ENCODE results near the gene MMP11. TPM values are rescaled to one million over a fixed set of nuclear protein-coding genes. Genes with fewer than 3 reads are reported as not detected.
A peak's percentile ranks its signal among the peaks of the same experiment; 100 is the strongest.

Gene MMP11
- polyA plus RNA-seq, 1 of the 3 experiments (the other 2 are of a cell fraction), result 64.4 TPM

DNA sequence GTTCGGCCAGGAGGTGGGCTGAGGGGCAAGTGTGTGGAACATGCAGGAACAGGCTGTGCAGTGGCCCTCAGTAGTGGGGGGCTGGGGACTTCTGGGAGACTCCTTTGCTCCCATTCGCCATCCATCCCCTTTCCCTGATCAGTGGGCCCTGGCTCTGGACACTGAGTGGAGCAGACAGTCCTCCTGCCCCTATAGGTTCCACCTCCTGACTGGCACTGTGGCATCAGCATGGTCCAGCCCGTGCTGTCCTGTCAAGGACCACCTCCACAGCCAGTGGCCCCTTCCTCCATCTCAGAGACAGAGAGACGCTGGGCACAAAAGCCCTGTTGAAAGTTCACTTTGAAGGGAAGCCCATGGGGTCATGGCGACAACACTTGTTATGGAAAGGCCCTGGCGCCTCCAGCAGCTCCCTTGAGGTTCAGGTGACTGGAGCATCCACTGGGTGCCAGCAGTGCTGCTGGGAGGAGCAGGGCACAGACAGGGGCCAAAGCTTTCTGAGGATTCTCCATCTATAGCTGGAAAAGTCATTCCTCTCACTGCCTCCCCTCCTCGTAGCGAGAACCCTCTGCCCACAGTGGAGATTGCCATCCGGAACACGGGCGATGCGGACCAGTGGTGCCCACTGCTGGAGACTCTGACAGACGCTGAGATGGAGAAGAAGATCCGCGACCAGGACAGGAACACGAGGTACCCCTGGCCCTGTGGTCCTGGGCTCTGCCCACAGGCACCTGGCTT is 60.5 kb downstream of the MMP11 start:
- Histone ChIP-seq H4K20me1 (ENCODE audit: insufficient read depth) (no peaks in the 10 kb centered on the region; the same call in 1 of the 2 replicates), H3K79me2 (ENCODE audit: insufficient read depth) (peaks cover 21% of the 10 kb centered on the region), H3K4me2 (no peak overlapping the region), H3K9me3 (no peaks in the 10 kb centered on the region), H3K27me3 (ENCODE audit: insufficient read depth) (no peaks in the 10 kb centered on the region), H3K9ac (no peak overlapping the region), H3F3A (replicated peaks; ENCODE audit: insufficient read depth) (peaks cover 17% of the 10 kb centered on the region), H2AFZ (ENCODE audit: low read depth) (no peak overlapping the region), H3K27ac (ENCODE audit: low read depth in 2 of 2, low read length in 1 of 2) (peak overlapping the region in 1 of 2 experiments; percentile 83; a peak in 2 of 4 replicates), H3K4me3 (ENCODE audit: low read depth in 2 of 2, low read length in 1 of 2) (no peak overlapping the region), H3K36me3 (replicated peaks in 1 of 2; ENCODE audit: control insufficient read depth in 1 of 2, insufficient read depth in 2 of 2, low read length in 1 of 2) (peaks cover 5 to 57% of the 10 kb centered on the region in 2 experiments), H3K4me1 (ENCODE audit: control insufficient read depth in 1 of 2, insufficient read depth in 2 of 2, low read depth in 1 of 2, low read length in 1 of 2) (peaks cover 0 to 66% of the 10 kb centered on the region in 2 experiments; a peak in 2 of 4 replicates), H3K9me2 (no peaks in the 10 kb centered on the region)
- DNase-seq, result peak; percentile 16
- ChIA-PET CTCF (interaction anchor here (1.0 to 2.8 kb wide), 5 partner anchors 11 to 62 kb away, joined by 3 to 17 read pairs (median 6); no protein-coding TSS in a partner anchor), POLR2A (interaction anchor here (1.0 kb wide), 1 partner anchor 66 kb away, joined by 3 read pairs; the partner anchor contains the start of gene CHCHD10)
- WGBS (ENCODE audit: low lambda C conversion rate), result 88% methylated on average over 11 of the region's 16 CpGs
- TF ChIP-seq SMC3 (IDR thresholded peaks at IDR 0.05; ENCODE audit: low read depth, low read length) (no peak), TCF12 (IDR thresholded peaks at IDR 0.05) (no peak), RAD21 (IDR thresholded peaks at IDR 0.05; ENCODE audit: low read length) (0 out of 2 replicates have a peak, but pooled peaks have one; percentile 2), MAX (IDR thresholded peaks at IDR 0.05; ENCODE audit: low read depth) (no peak), TEAD4 (IDR thresholded peaks at IDR 0.05; ENCODE audit: borderline replicate concordance, insufficient read depth) (no peak), FOXJ3 (CRISPR knock-in tag; IDR thresholded peaks at IDR 0.05) (no peak)
- TF ChIP-seq, protein P1, sequence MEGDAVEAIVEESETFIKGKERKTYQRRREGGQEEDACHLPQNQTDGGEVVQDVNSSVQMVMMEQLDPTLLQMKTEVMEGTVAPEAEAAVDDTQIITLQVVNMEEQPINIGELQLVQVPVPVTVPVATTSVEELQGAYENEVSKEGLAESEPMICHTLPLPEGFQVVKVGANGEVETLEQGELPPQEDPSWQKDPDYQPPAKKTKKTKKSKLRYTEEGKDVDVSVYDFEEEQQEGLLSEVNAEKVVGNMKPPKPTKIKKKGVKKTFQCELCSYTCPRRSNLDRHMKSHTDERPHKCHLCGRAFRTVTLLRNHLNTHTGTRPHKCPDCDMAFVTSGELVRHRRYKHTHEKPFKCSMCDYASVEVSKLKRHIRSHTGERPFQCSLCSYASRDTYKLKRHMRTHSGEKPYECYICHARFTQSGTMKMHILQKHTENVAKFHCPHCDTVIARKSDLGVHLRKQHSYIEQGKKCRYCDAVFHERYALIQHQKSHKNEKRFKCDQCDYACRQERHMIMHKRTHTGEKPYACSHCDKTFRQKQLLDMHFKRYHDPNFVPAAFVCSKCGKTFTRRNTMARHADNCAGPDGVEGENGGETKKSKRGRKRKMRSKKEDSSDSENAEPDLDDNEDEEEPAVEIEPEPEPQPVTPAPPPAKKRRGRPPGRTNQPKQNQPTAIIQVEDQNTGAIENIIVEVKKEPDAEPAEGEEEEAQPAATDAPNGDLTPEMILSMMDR (IDR thresholded peaks at IDR 0.05), result no peak

Other genes with a start within 250 kb of the MMP11 start
- gene IGLL1, start 192.6 kb upstream of the MMP11 start, polyA plus RNA-seq (2012; rRNA removed), result not detected in 2 replicates
- 0.21 and 0.41 TPM in 2 replicates for gene DRICH1, start 140.5 kb upstream of the MMP11 start, polyA plus RNA-seq (2012; rRNA removed)
- not detected in 2 replicates for gene RGL4, start 81.8 kb upstream of the MMP11 start, polyA plus RNA-seq (2012; rRNA removed)
- 0.77 and 0.80 TPM in 2 replicates for gene ZNF70, start 21.7 kb upstream of the MMP11 start, polyA plus RNA-seq (2012; rRNA removed)
- 0.54 TPM in 1 of 2 replicates, not detected in the other for gene VPREB3, start 18.4 kb upstream of the MMP11 start, polyA plus RNA-seq (2012; rRNA removed)
- gene C22orf15, start 9.9 kb upstream of the MMP11 start, polyA plus RNA-seq (2012; rRNA removed), result 1.6 and 2.5 TPM in 2 replicates
- gene CHCHD10, start 4.9 kb upstream of the MMP11 start, polyA plus RNA-seq (2012; rRNA removed), result 27.7 and 70.1 TPM in 2 replicates
- 182 and 215 TPM in 2 replicates for gene SMARCB1, start 14.1 kb downstream of the MMP11 start, polyA plus RNA-seq (2012; rRNA removed)
- gene DERL3, start 66.2 kb downstream of the MMP11 start, polyA plus RNA-seq (2012; rRNA removed), result not detected in 2 replicates
- gene SLC2A11, start 85.0 kb downstream of the MMP11 start, polyA plus RNA-seq (2012; rRNA removed), result 21.8 and 27.1 TPM in 2 replicates
- 496 and 565 TPM in 2 replicates for gene MIF, start 121.5 kb downstream of the MMP11 start, polyA plus RNA-seq (2012; rRNA removed)
- 32.2 and 32.8 TPM in 2 replicates for gene GSTT2B, start 188.3 kb downstream of the MMP11 start, polyA plus RNA-seq (2012; rRNA removed)
- 1.6 and 2.0 TPM in 2 replicates for gene DDTL, start 194.0 kb downstream of the MMP11 start, polyA plus RNA-seq (2012; rRNA removed)
- gene DDT, start 201.6 kb downstream of the MMP11 start, polyA plus RNA-seq (2012; rRNA removed), result 181 and 198 TPM in 2 replicates
- gene GSTT2, start 207.3 kb downstream of the MMP11 start, polyA plus RNA-seq (2012; rRNA removed), result 3.7 and 6.3 TPM in 2 replicates
- gene GSTT4, start 232.6 kb downstream of the MMP11 start, polyA plus RNA-seq (2012; rRNA removed), result not detected in 2 replicates
- 6.1 and 7.3 TPM in 2 replicates for gene CABIN1, start 238.5 kb downstream of the MMP11 start, polyA plus RNA-seq (2012; rRNA removed)

All from SK-N-SH (cell line).